Sigmoid colon (tissue), 7 donors: ENCODE data around the gene CAMK2N2. TPM values are rescaled to one million over a fixed set of nuclear protein-coding genes. Genes with fewer than 3 reads are reported as not detected.

Experiments
- DNase-seq: peaks from one replicate; pipeline ENCODE4 v3.0.0-alpha.2; 2019
- H3K27ac ChIP-seq, 4 donors: fragments of 200-600 bp; sonication (generic); one replicate each; pipeline ENCODE4 v1.5.1; 2016 to 2019; ENCODE audit warnings: mild to moderate bottlenecking in 1 of 4
- H3K27me3 ChIP-seq, 3 donors: fragments of 200-600 bp; sonication (generic); one replicate each; pipeline ENCODE4 v1.5.1; 2019; ENCODE audit warnings: mild to moderate bottlenecking in 1 of 3
- H3K36me3 ChIP-seq, 4 donors: fragments of 200-600 bp; sonication (generic); one replicate each; pipeline ENCODE4 v1.5.1; 2016 to 2019
- H3K4me1 ChIP-seq, 4 donors: fragments of 200-600 bp; sonication (generic); one replicate each; pipeline ENCODE4 v1.5.1; 2017 to 2019
- H3K4me3 ChIP-seq, 4 donors: fragments of 200-600 bp; sonication (generic); one replicate each; pipeline ENCODE4 v1.5.1; 2017 to 2019; ENCODE audit warnings: mild to moderate bottlenecking in 2 of 4, moderate library complexity in 1 of 4
- H3K9me3 ChIP-seq, 4 donors: fragments of 200-600 bp in 3 of 4; sonication (generic) in 3 of 4; one replicate each; pipeline versions ENCODE4 v1.5.1 to v1.6.1; 2013 to 2019
- CTCF ChIP-seq, 4 experiments: fragments of 450-650 bp in 3 of 4; fragments of 200-600 bp in 1 of 4; IDR thresholded peaks; one replicate each; pipeline ENCODE4 v1.5.1; 2016 to 2019; ENCODE audit warnings: antibody characterized with exemption in 4 of 4, mild to moderate bottlenecking in 3 of 4, moderate library complexity in 2 of 4
- EP300 ChIP-seq, 4 donors: sonication (generic); formaldehyde crosslinking; IDR thresholded peaks; one replicate each; pipeline ENCODE4 v1.6.1; 2017; ENCODE audit warnings: antibody characterized with exemption in 4 of 4
- POLR2A ChIP-seq, 2 donors: fragments of 450-650 bp; IDR thresholded peaks; one replicate each; pipeline ENCODE4 v1.6.1; 2016; ENCODE audit warnings: antibody characterized with exemption in 2 of 2, mild to moderate bottlenecking in 2 of 2, moderate library complexity in 2 of 2
- POLR2AphosphoS5 ChIP-seq, 4 donors: sonication (generic); formaldehyde crosslinking; IDR thresholded peaks; one replicate each; pipeline ENCODE4 v1.6.1; 2017; ENCODE audit warnings: antibody characterized with exemption in 4 of 4
- WGBS, 2 donors: extraction: QIAGEN DNeasy Blood & Tissue Kit; methylation state at CpG; one replicate each; pipeline ENCODE4 v1.1.7; 2013; 5-methylcytosine and 5-hydroxymethylcytosine counted together
- intact Hi-C: fragments of 100-400 bp; cut with DNase I; formaldehyde crosslinking; loops from one replicate; pipeline ENCODE4 v1.15.1; 2023
- polyA plus RNA-seq, 3 donors: library from polyadenylated mRNA; stranded (reverse); fragments of 200-250 nt; gene quantifications; one replicate each; pipeline ENCODE4 v1.2.3, GENCODE V29; 2013
- total RNA-seq, 4 donors: library from RNA; depleted of rRNA; stranded (reverse); fragments of >200 nt; gene quantifications; one replicate each; pipeline ENCODE4 v1.1.0, GENCODE V29; 2016
- donor health status: healthy with polysubstance abuse.
- donor health status: Bipolar disorder and iron deficiency.
- donor health status: healthy.

Gene CAMK2N2
- total and polyA plus RNA-seq, 7 donors: 0.28 to 0.71 TPM; not detected in 5

GRCh38 chr3:184258926-184259325 is 2.4 kb downstream of the CAMK2N2 start:
- H3K27me3 ChIP-seq: peaks cover 38 to 67% (median 58%) of the 10 kb centered on the region in 3 donors

GRCh38 chr3:184257083-184257915 is 4.1 kb downstream of the CAMK2N2 start:
- Histone ChIP-seq H3K27me3 (peaks cover 32 to 51% (median 45%) of the 10 kb centered on the region in 3 donors), H3K36me3 (no peaks in the 10 kb centered on the region), H3K4me3 (no peak overlapping the region), H3K27ac (no peak overlapping the region), H3K4me1 (peaks cover 0 to 31% (median 28%) of the 10 kb centered on the region in 4 donors), H3K9me3 (no peaks in the 10 kb centered on the region)
- intact Hi-C loops: no loop called here
- TF ChIP-seq EP300 (IDR thresholded peaks at IDR 0.05) (no peak), POLR2A (IDR thresholded peaks at IDR 0.05) (no peak), CTCF (IDR thresholded peaks at IDR 0.05) (no peak), POLR2AphosphoS5 (IDR thresholded peaks at IDR 0.05) (no peak)
- no peak for DNase-seq
- 93 to 96% methylated on average over 23 of the region's 23 CpGs for WGBS, 2 donors

More at GRCh38 chr3:184258926-184259325, 2.4 kb downstream of the CAMK2N2 start:
- Histone ChIP-seq H3K9me3 (no peaks in the 10 kb centered on the region), H3K27ac (no peak overlapping the region), H3K4me1 (peaks cover 0 to 34% (median 33%) of the 10 kb centered on the region in 4 donors), H3K36me3 (no peaks in the 10 kb centered on the region), H3K4me3 (no peak overlapping the region)
- DNase-seq: no peak
- intact Hi-C loops: no loop called here
- whole genome bisulfite sequencing, 2 donors: 90 to 95% methylated on average over 5 of the region's 5 CpGs
- TF ChIP-seq POLR2AphosphoS5 (IDR thresholded peaks at IDR 0.05): no peak
- no peak for TF ChIP-seq EP300 (IDR thresholded peaks at IDR 0.05)
- no peak for TF ChIP-seq POLR2A (IDR thresholded peaks at IDR 0.05)
- no peak for TF ChIP-seq CTCF (IDR thresholded peaks at IDR 0.05)

GRCh38 chr3:184255291-184256039 is 5.9 kb downstream of the CAMK2N2 start:
- H3K4me3 ChIP-seq: no peak overlapping the region
- H3K27ac ChIP-seq: no peak overlapping the region
- H3K27me3 ChIP-seq: peaks cover 15 to 33% (median 27%) of the 10 kb centered on the region in 3 donors
- no peaks in the 10 kb centered on the region for H3K9me3 ChIP-seq
- H3K4me1 ChIP-seq: peaks cover 0 to 13% (median 12%) of the 10 kb centered on the region in 4 donors
- intact Hi-C loops: no loop called here
- TF ChIP-seq POLR2AphosphoS5 (IDR thresholded peaks at IDR 0.05) (no peak), POLR2A (IDR thresholded peaks at IDR 0.05) (no peak), CTCF (IDR thresholded peaks at IDR 0.05) (no peak), EP300 (IDR thresholded peaks at IDR 0.05) (no peak)
- WGBS, 2 donors: 94 to 96% methylated on average over 3 of the region's 3 CpGs
- DNase-seq: no peak
- H3K36me3 ChIP-seq: no peaks in the 10 kb centered on the region

- TF ChIP-seq EP300 (IDR thresholded peaks at IDR 0.05) (no peak), POLR2A (IDR thresholded peaks at IDR 0.05) (no peak), POLR2AphosphoS5 (IDR thresholded peaks at IDR 0.05) (no peak), CTCF (IDR thresholded peaks at IDR 0.05) (peak; percentile 42 to 93 (median 86))
- Histone ChIP-seq H3K4me1 (peaks cover 0 to 28% (median 15%) of the 10 kb centered on the region in 4 donors), H3K4me3 (peak overlapping the region; percentile 71 to 88 (median 81)), H3K27me3 (no peaks in the 10 kb centered on the region), H3K27ac (peak overlapping the region; percentile 61 to 86 (median 84)), H3K9me3 (no peaks in the 10 kb centered on the region), H3K36me3 (peaks cover 0 to 4% (median 1%) of the 10 kb centered on the region in 4 donors)
- intact Hi-C loops: loop anchor here (1.0 kb wide), 1 partner anchor 355 kb away; no protein-coding TSS in a partner anchor
- WGBS, 2 donors: 13% methylated on average over 20 of the region's 20 CpGs
- peak; percentile 88 for DNase-seq
Observed at GRCh38 chr3:184250167-184250828, 11.1 kb downstream of the CAMK2N2 start.
